HepG2 (cell line): ENCODE measurements around the gene SPAG9. TPM values are rescaled to one million over a fixed set of nuclear protein-coding genes. Genes with fewer than 3 reads are reported as not detected.

Experiments used
- AGO1 ChIP-seq: fragments of 200-400 bp; formaldehyde crosslinking; IDR thresholded peaks from 2 replicates; pipeline ENCODE4 v1.6.1; 2017; ENCODE audit warnings: mild to moderate bottlenecking, low read depth, low read length, moderate library complexity; ENCODE audit not compliant: poor library complexity, severe bottlenecking
- DRAP1 ChIP-seq: IDR thresholded peaks from 2 replicates; pipeline ENCODE4 v1.6.1; 2016; ENCODE audit warnings: missing genetic modification reagents, missing compliant biosample characterization
- ELK4 ChIP-seq: sonication (generic); formaldehyde crosslinking; IDR thresholded peaks from 2 replicates; pipeline ENCODE4 v1.9.0; 2021; ENCODE audit warnings: missing genetic modification reagents, borderline replicate concordance
- HNF1A ChIP-seq, 2 experiments: sonication (generic) in 1 of 2; formaldehyde crosslinking in 1 of 2; IDR thresholded peaks; 2 replicates each; pipeline versions ENCODE4 v1.4.0 to v1.6.1; 2016 to 2020; ENCODE audit warnings: borderline replicate concordance in 1 of 2, low read depth in 1 of 2, mild to moderate bottlenecking in 1 of 2, missing genetic modification reagents in 1 of 2
- MED1 ChIP-seq: sonication (generic); formaldehyde crosslinking; IDR thresholded peaks from 2 replicates; pipeline ENCODE4 v1.4.0; 2020; ENCODE audit warnings: missing genetic modification reagents
- PAF1 ChIP-seq: IDR thresholded peaks from 2 replicates; pipeline ENCODE4 v1.6.1; 2016; ENCODE audit warnings: missing genetic modification reagents, missing compliant biosample characterization
- RXRB ChIP-seq: IDR thresholded peaks from 2 replicates; pipeline ENCODE4 v1.6.1; 2016; ENCODE audit warnings: borderline replicate concordance, missing genetic modification reagents, missing compliant biosample characterization
- TARDBP ChIP-seq: sonication (generic); formaldehyde crosslinking; IDR thresholded peaks from 2 replicates; pipeline ENCODE4 v1.8.0; 2022; ENCODE audit warnings: mild to moderate bottlenecking, missing genetic modification reagents
- ZNF207 ChIP-seq: fragments of 450-650 bp; IDR thresholded peaks from 2 replicates; pipeline ENCODE4 v1.6.1; 2016; ENCODE audit warnings: antibody characterized with exemption, borderline replicate concordance
- ZNF678 ChIP-seq: sonication (generic); formaldehyde crosslinking; IDR thresholded peaks from 2 replicates; pipeline ENCODE4 v1.4.0; 2020; ENCODE audit warnings: mild to moderate bottlenecking, missing genetic modification reagents
- ZNF883 ChIP-seq: sonication (generic); formaldehyde crosslinking; IDR thresholded peaks from 2 replicates; pipeline ENCODE4 v1.5.1; 2020; ENCODE audit warnings: mild to moderate bottlenecking, missing genetic modification reagents; ENCODE audit errors: not compliant biosample characterization
- polyA plus RNA-seq, 8 experiments: library from polyadenylated mRNA; depleted of rRNA in 3 of 8; stranded (reverse) in 7 of 8; unstranded in 1 of 8; fragments of >200 nt; fragmentation: Illumina TruSeq in 4 of 8; extraction: Trizol in 4 of 8; gene quantifications; 2 replicates each; pipeline versions ENCODE4 v1.2.1 to v1.2.3, GENCODE V29; 2011 to 2016; ENCODE audit warnings: low read depth in 4 of 8, missing spikeins in 1 of 8, mixed read lengths in 1 of 8; ENCODE audit not compliant: insufficient read depth in 1 of 8
- total RNA-seq, 5 experiments: library from RNA; depleted of rRNA; stranded (reverse); fragments of >200 nt; fragmentation: Illumina TruSeq; extraction: Trizol; gene quantifications; 2 replicates each; pipeline ENCODE4 v1.2.3, GENCODE V29; 2016; ENCODE audit warnings: low read depth in 1 of 5
- TF ChIP-seq, protein P1 (sequence below): sonication (generic); formaldehyde crosslinking; IDR thresholded peaks from 2 replicates; pipeline ENCODE4 v1.5.0; 2020; ENCODE audit warnings: mild to moderate bottlenecking, missing genetic modification reagents, moderate library complexity
- TF ChIP-seq, protein P2 (sequence below): sonication (generic); formaldehyde crosslinking; IDR thresholded peaks from 2 replicates; pipeline ENCODE4; 2020; ENCODE audit warnings: missing genetic modification reagents, mild to moderate bottlenecking, borderline replicate concordance
- TF ChIP-seq, protein P3 (sequence below): sonication (generic); formaldehyde crosslinking; IDR thresholded peaks from 2 replicates; pipeline ENCODE4 v1.9.0; 2022; ENCODE audit warnings: missing genetic modification reagents, mild to moderate bottlenecking, borderline replicate concordance

The SPAG9 gene
- total and polyA plus RNA-seq, 2 of the 13 experiments (the other 11 are each of a cell fraction or from before 2014, with no cell fraction given), result 43.2 to 78.6 TPM

DNA sequence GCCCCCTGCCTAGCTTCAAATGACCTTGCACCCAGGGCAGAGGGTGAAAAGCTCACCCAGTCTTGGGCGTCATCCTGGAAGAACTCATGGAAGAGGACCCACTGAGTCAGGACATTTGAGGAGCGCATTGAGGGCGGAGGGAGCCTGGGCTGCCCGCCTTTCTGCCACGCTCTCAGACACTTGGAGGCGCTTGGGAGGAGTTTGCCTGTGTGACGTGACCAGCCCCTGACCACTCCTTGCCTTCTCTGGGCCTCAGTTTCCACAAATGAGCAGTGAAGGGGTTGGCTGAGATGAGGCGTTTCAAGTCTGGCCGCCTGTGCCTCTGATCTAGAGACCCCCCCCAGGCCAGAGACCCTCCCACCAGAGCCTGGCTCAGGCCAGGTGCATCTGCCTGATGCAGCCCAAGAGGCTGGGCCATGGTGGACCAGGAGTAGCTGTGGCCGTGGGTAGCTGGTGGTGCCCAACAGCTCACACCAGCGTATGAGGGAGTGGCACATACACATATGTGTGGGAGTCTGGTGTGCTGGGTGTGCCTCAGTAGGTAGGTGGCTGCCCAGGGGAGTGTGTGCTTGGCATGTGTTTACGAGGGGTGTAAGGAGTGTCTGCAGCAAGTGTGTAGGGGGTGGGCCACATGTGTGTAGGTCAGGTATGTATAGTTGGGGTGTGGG lies 174.3 kb downstream of the SPAG9 start (continued):
- TF ChIP-seq, protein P1, sequence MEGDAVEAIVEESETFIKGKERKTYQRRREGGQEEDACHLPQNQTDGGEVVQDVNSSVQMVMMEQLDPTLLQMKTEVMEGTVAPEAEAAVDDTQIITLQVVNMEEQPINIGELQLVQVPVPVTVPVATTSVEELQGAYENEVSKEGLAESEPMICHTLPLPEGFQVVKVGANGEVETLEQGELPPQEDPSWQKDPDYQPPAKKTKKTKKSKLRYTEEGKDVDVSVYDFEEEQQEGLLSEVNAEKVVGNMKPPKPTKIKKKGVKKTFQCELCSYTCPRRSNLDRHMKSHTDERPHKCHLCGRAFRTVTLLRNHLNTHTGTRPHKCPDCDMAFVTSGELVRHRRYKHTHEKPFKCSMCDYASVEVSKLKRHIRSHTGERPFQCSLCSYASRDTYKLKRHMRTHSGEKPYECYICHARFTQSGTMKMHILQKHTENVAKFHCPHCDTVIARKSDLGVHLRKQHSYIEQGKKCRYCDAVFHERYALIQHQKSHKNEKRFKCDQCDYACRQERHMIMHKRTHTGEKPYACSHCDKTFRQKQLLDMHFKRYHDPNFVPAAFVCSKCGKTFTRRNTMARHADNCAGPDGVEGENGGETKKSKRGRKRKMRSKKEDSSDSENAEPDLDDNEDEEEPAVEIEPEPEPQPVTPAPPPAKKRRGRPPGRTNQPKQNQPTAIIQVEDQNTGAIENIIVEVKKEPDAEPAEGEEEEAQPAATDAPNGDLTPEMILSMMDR (CRISPR knock-in tag), result peak; percentile 19; the same call in 1 of the 2 replicates
- no peak for TF ChIP-seq ZNF207
- 0 out of 2 replicates have a peak, but pooled peaks have one; percentile 28 for TF ChIP-seq TARDBP
- TF ChIP-seq, protein P2, sequence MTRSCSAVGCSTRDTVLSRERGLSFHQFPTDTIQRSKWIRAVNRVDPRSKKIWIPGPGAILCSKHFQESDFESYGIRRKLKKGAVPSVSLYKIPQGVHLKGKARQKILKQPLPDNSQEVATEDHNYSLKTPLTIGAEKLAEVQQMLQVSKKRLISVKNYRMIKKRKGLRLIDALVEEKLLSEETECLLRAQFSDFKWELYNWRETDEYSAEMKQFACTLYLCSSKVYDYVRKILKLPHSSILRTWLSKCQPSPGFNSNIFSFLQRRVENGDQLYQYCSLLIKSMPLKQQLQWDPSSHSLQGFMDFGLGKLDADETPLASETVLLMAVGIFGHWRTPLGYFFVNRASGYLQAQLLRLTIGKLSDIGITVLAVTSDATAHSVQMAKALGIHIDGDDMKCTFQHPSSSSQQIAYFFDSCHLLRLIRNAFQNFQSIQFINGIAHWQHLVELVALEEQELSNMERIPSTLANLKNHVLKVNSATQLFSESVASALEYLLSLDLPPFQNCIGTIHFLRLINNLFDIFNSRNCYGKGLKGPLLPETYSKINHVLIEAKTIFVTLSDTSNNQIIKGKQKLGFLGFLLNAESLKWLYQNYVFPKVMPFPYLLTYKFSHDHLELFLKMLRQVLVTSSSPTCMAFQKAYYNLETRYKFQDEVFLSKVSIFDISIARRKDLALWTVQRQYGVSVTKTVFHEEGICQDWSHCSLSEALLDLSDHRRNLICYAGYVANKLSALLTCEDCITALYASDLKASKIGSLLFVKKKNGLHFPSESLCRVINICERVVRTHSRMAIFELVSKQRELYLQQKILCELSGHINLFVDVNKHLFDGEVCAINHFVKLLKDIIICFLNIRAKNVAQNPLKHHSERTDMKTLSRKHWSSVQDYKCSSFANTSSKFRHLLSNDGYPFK, result no peak
- no peak for TF ChIP-seq DRAP1 (CRISPR knock-in tag)
- no peak for TF ChIP-seq PAF1 (CRISPR knock-in tag)
- no peak for TF ChIP-seq ELK4 (CRISPR knock-in tag)
- TF ChIP-seq HNF1A (IDR thresholded peaks at IDR 0.05; ENCODE audit: low read depth), result no peak
- 0 out of 2 replicates have a peak, but pooled peaks have one; percentile 19 for TF ChIP-seq HNF1A (CRISPR knock-in tag; IDR thresholded peaks at IDR 0.05; ENCODE audit: borderline replicate concordance)
- peak; percentile 74 for TF ChIP-seq ZNF883 (CRISPR knock-in tag)
- no peak for TF ChIP-seq ZNF678
- TF ChIP-seq RXRB (CRISPR knock-in tag), result 0 out of 2 replicates have a peak, but pooled peaks have one; percentile 22
- TF ChIP-seq AGO1, result peak; percentile 51
- TF ChIP-seq, protein P3, sequence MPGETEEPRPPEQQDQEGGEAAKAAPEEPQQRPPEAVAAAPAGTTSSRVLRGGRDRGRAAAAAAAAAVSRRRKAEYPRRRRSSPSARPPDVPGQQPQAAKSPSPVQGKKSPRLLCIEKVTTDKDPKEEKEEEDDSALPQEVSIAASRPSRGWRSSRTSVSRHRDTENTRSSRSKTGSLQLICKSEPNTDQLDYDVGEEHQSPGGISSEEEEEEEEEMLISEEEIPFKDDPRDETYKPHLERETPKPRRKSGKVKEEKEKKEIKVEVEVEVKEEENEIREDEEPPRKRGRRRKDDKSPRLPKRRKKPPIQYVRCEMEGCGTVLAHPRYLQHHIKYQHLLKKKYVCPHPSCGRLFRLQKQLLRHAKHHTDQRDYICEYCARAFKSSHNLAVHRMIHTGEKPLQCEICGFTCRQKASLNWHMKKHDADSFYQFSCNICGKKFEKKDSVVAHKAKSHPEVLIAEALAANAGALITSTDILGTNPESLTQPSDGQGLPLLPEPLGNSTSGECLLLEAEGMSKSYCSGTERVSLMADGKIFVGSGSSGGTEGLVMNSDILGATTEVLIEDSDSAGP (CRISPR knock-in tag), result no peak
- peak; percentile 18; the same call in 1 of the 2 replicates for TF ChIP-seq MED1
